WERI-Rb-1 (cell line): ENCODE results near the gene SOBP.

ENCODE experiments used
- DNase-seq: peaks from one replicate; pipeline ENCODE4 v3.0.0-alpha.2; 2020
- H3K27ac ChIP-seq: fragments of 250-450 bp; sonication (Bioruptor Pico); 2 replicates; pipeline ENCODE4 v1.5.1; 2020; ENCODE audit warnings: mild to moderate bottlenecking, moderate library complexity
- H3K27me3 ChIP-seq: fragments of 250-450 bp; sonication (Bioruptor Pico); 2 replicates; pipeline ENCODE4 v1.5.1; 2021; ENCODE audit warnings: mild to moderate bottlenecking, low read depth, moderate library complexity; ENCODE audit not compliant: insufficient read depth, severe bottlenecking
- H3K36me3 ChIP-seq: fragments of 250-450 bp; sonication (Bioruptor Pico); 2 replicates; pipeline ENCODE4 v1.5.1; 2020; ENCODE audit warnings: mild to moderate bottlenecking, moderate library complexity
- H3K4me3 ChIP-seq: 2 replicates; pipeline ENCODE4 v1.5.1; 2011; ENCODE audit warnings: low read depth, mild to moderate bottlenecking, control low read depth, low read length
- H3K9me3 ChIP-seq: fragments of 250-450 bp; sonication (Bioruptor Pico); 2 replicates; pipeline ENCODE4 v1.5.1; 2021; ENCODE audit warnings: mild to moderate bottlenecking, moderate library complexity; ENCODE audit not compliant: severe bottlenecking
- TF ChIP-seq, protein P1 (sequence below): IDR thresholded peaks from 2 replicates; pipeline ENCODE4 v1.5.1; 2011; ENCODE audit warnings: low read depth, mild to moderate bottlenecking, control low read depth, inconsistent platforms, low read length

SOBP gene

DNA sequence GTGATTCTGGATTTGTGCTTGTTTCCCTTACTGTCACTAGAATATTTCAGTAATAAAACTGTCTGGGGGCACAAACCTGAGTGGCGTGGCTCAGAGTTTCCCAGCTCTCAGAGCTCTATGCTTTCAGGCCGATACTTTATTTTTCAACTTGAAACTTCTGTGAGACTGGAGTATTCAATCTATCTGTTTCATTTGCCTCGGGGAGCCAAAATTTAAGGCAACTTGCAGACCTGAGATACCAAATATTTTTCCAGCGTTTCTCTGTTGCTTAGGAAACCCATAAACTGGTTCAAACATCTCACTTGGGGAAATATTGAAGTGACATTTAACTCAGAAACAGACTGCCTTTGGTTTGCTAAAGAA is 74.7 kb downstream of the SOBP start:
- Histone ChIP-seq H3K27me3 (no peaks in the 10 kb centered on the region), H3K27ac (no peak overlapping the region), H3K9me3 (no peaks in the 10 kb centered on the region), H3K4me3 (no peak overlapping the region), H3K36me3 (no peaks in the 10 kb centered on the region)
- DNase-seq = no peak
- TF ChIP-seq, protein P1, sequence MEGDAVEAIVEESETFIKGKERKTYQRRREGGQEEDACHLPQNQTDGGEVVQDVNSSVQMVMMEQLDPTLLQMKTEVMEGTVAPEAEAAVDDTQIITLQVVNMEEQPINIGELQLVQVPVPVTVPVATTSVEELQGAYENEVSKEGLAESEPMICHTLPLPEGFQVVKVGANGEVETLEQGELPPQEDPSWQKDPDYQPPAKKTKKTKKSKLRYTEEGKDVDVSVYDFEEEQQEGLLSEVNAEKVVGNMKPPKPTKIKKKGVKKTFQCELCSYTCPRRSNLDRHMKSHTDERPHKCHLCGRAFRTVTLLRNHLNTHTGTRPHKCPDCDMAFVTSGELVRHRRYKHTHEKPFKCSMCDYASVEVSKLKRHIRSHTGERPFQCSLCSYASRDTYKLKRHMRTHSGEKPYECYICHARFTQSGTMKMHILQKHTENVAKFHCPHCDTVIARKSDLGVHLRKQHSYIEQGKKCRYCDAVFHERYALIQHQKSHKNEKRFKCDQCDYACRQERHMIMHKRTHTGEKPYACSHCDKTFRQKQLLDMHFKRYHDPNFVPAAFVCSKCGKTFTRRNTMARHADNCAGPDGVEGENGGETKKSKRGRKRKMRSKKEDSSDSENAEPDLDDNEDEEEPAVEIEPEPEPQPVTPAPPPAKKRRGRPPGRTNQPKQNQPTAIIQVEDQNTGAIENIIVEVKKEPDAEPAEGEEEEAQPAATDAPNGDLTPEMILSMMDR = no peak

DNA sequence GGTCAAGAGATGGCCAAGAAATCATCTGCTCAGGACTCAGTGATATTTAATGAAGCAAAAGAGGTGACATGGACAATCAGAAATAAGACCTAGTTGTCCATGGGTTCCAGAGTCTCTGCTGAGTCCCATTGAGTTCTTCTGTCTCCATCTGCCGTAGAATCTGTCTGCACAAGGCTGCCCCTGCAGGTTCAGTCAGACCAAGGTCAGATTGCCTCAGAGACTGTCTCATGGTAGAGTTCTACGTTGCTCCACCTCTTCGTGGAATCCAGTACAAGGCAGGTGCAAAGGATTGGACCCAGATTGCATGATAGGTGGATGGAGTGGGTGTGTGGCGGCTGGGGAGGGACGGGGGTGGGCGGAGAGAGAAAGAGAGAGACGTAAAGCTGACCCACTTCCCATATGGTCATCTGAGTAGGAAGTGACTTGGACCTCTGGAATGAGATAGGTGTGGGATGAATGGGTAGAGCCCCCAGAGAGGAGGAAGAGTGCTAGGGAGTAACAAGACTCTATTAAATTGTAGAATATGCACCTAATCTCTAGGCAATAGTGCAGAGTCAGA is 75.3 kb downstream of the SOBP start:
- TF ChIP-seq, protein P1 = no peak
- H3K27me3 ChIP-seq = no peaks in the 10 kb centered on the region
- no peaks in the 10 kb centered on the region for H3K9me3 ChIP-seq
- no peak for DNase-seq
- no peaks in the 10 kb centered on the region for H3K36me3 ChIP-seq
- H3K27ac ChIP-seq = no peak overlapping the region
- H3K4me3 ChIP-seq = no peak overlapping the region

DNA sequence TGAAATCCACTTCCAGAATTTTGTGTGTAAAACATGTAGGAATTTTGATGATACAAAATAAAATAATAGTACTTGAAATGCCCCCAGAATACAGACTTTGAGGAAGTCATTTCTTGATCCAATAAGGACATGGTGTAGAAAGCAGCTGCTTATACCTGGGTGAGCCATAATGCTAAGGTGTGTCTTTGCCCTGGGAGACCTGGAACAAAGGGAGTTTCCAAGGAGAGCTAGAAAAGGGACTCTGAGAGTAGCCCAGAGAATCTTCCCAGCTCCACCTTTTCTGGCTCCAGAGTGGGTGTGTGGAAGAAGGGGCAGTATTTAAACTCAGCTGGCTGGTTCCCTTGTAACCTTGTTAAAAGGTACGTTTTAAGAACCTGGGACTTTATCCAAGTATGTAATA is 77.7 kb downstream of the SOBP start:
- no peak overlapping the region for H3K4me3 ChIP-seq
- no peak for DNase-seq
- no peaks in the 10 kb centered on the region for H3K27me3 ChIP-seq
- H3K9me3 ChIP-seq = no peaks in the 10 kb centered on the region
- no peak overlapping the region for H3K27ac ChIP-seq
- H3K36me3 ChIP-seq = no peaks in the 10 kb centered on the region
- TF ChIP-seq, protein P1 = no peak

DNA sequence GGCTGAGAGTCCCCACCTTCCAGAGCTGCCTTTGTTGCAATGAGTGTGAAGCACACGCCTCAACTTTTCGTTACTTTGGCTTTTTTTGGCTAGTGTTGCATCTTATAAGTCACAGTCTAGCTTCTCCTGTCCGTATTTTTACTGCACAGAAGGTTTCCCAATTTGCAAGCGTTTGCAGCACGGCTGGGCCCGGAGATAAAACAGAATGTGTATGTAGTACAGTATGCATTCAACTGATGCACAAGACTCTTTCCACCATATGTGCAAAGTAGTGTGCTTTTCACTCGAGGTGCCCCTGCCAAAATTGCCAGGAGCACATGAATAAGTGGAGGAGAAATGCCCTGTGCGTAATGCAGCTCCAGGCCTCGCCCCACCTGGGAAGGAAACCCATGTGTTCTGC is 79.6 kb downstream of the SOBP start:
- H3K9me3 ChIP-seq = no peaks in the 10 kb centered on the region
- H3K27me3 ChIP-seq = no peaks in the 10 kb centered on the region
- no peaks in the 10 kb centered on the region for H3K36me3 ChIP-seq
- DNase-seq = no peak
- no peak overlapping the region for H3K4me3 ChIP-seq
- no peak overlapping the region for H3K27ac ChIP-seq
- TF ChIP-seq, protein P1 = no peak

DNA sequence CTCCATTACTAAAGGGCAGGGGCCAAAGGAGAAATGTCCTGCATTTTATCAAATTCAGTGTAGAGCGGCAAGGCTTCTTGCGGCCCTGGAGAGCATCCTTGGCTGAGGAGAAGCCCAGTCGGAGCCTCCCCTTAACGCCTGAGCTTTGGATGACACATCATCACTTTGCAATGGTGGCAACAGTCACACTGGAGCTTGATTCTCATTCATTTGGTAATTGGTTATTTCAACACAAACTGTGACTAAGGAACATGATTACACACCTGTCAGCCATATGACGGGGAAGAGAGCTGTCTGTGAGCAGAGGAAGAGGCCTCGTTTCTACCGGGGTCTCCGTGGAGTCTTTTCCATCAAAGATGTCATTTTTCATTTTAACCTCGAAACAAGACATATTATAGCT is 81.4 kb downstream of the SOBP start:
- Histone ChIP-seq H3K36me3 (no peaks in the 10 kb centered on the region), H3K27ac (no peak overlapping the region), H3K27me3 (no peaks in the 10 kb centered on the region), H3K9me3 (no peaks in the 10 kb centered on the region), H3K4me3 (no peak overlapping the region)
- no peak for DNase-seq
- TF ChIP-seq, protein P1 = no peak

DNA sequence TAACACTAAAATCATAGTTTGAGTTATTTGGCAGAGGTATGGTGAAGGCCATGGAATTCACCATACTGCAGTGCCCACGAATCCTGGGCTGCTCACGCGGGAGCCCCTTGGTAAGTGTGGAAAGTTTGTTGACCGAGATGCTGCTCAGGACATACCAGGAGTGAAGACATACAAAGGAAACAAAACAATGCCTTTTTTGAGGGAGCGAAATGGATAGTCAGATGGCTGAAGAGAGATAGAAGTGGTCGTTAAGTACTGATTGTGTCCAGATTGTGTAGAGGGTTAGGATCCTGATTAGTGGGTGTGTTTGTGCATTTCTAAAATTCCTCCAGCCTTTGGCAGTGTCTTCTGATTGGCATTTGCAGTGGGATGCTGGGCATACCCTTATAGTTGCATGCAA is 83.0 kb downstream of the SOBP start:
- H3K27me3 ChIP-seq = no peaks in the 10 kb centered on the region
- no peak for DNase-seq
- H3K27ac ChIP-seq = no peak overlapping the region
- H3K36me3 ChIP-seq = no peaks in the 10 kb centered on the region
- TF ChIP-seq, protein P1 = no peak
- no peak overlapping the region for H3K4me3 ChIP-seq
- no peaks in the 10 kb centered on the region for H3K9me3 ChIP-seq
